Measurements from ENCODE around the gene LRRN4CL. TPM values are rescaled to one million over a fixed set of nuclear protein-coding genes. Genes with fewer than 3 reads are reported as not detected.
"Not testable (repeated sequence)": the region's sequence is repeated elsewhere in the genome, so short reads cannot be mapped to it uniquely, and the experiment has no call there.

The LRRN4CL gene
- total RNA-seq, 1 experiment from 2014 or later: 0.42 TPM

GRCh38 chr11:62676698-62677097, 12.6 kb downstream of the LRRN4CL start:
- H3K4me3 Mint-ChIP-seq (ENCODE audit: unreplicated experiment): peak overlapping the region; percentile 72

DNA sequence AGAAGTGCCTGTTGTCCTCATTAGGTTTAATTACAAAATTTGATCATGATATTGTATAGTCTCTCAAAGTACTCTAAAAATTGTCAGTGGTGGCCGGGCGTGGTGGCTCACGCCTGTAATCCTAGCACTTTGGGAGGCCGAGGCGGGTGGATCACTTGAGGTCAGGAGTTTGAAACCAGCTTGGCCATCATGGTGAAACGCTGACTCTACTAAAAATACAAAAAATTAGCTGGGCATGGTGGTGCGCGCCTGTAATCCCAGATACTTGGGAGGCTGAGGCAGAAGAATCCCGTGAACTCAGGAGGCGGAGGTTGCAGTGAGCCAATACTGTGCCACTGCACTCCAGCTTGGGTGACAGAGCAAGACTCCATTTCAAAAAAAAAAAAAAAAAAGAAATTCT, 13.9 kb downstream of the LRRN4CL start:
- BruUV-seq (replicated peaks); H3K27me3 Mint-ChIP-seq (ENCODE audit: insufficient read depth, unreplicated experiment); H3K27ac Mint-ChIP-seq (ENCODE audit: low read depth, unreplicated experiment); intact Hi-C loops (cut with micrococcal nuclease); DNase-seq (ENCODE audit: unreplicated experiment); H3K4me3 Mint-ChIP-seq (ENCODE audit: unreplicated experiment); H3K9me3 Mint-ChIP-seq (ENCODE audit: unreplicated experiment): not testable (repeated sequence)
- ChIA-PET POLR2A (interaction anchor here (1.2 to 7.1 kb wide), 4 partner anchors 7 to 84 kb away, joined by 3 to 132 read pairs (median 29); partner anchors contain the start of genes B3GAT3, C11orf98, CSKMT and INTS5), CTCF (interaction anchor here (0.6 to 0.7 kb wide), 2 partner anchors 281 to 299 kb away, joined by 4 read pairs; no protein-coding TSS in a partner anchor)
- H3K36me3 Mint-ChIP-seq (ENCODE audit: insufficient read depth, unreplicated experiment): peaks cover 61% of the 10 kb centered on the region
- peaks cover 15% of the 10 kb centered on the region for H3K4me1 Mint-ChIP-seq (ENCODE audit: insufficient read depth, unreplicated experiment)

More at GRCh38 chr11:62676698-62677097, 12.6 kb downstream of the LRRN4CL start:
- ChIA-PET CTCF (interaction anchor here (0.5 to 2.2 kb wide), 6 partner anchors 9 to 1490 kb away, joined by 3 to 8 read pairs (median 4); no protein-coding TSS in a partner anchor), POLR2A (interaction anchor here (0.7 to 7.1 kb wide), 10 partner anchors 8 to 181 kb away, joined by 3 to 132 read pairs (median 6); partner anchors contain the start of genes C11orf98, CSKMT, HNRNPUL2 and INTS5)
- no peak for DNase-seq (ENCODE audit: unreplicated experiment)
- Mint-ChIP-seq H3K36me3 (ENCODE audit: insufficient read depth, unreplicated experiment) (peaks cover 57% of the 10 kb centered on the region), H3K27ac (ENCODE audit: low read depth, unreplicated experiment) (peak overlapping the region; percentile 94), H3K4me1 (ENCODE audit: insufficient read depth, unreplicated experiment) (peaks cover 22% of the 10 kb centered on the region), H3K9me3 (ENCODE audit: unreplicated experiment) (no peaks in the 10 kb centered on the region), H3K27me3 (ENCODE audit: insufficient read depth, unreplicated experiment) (no peaks in the 10 kb centered on the region)
- no TSS peak for BruUV-seq (replicated peaks)
- intact Hi-C loops (cut with micrococcal nuclease): no loop called here
- TF ChIP-seq, protein P1, sequence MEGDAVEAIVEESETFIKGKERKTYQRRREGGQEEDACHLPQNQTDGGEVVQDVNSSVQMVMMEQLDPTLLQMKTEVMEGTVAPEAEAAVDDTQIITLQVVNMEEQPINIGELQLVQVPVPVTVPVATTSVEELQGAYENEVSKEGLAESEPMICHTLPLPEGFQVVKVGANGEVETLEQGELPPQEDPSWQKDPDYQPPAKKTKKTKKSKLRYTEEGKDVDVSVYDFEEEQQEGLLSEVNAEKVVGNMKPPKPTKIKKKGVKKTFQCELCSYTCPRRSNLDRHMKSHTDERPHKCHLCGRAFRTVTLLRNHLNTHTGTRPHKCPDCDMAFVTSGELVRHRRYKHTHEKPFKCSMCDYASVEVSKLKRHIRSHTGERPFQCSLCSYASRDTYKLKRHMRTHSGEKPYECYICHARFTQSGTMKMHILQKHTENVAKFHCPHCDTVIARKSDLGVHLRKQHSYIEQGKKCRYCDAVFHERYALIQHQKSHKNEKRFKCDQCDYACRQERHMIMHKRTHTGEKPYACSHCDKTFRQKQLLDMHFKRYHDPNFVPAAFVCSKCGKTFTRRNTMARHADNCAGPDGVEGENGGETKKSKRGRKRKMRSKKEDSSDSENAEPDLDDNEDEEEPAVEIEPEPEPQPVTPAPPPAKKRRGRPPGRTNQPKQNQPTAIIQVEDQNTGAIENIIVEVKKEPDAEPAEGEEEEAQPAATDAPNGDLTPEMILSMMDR (IDR thresholded peaks at IDR 0.05; ENCODE audit: unreplicated experiment): no peak

- CTCF ChIA-PET: interaction anchor here (0.6 to 1.6 kb wide), 7 partner anchors 10 to 185 kb away, joined by 3 to 5 read pairs (median 4); no protein-coding TSS in a partner anchor
- BruUV-seq (replicated peaks): no TSS peak
- POLR2A ChIA-PET: interaction anchor here (0.7 to 10.6 kb wide), 14 partner anchors 8 to 120 kb away, joined by 3 to 182 read pairs (median 26); partner anchors contain the start of genes B3GAT3, C11orf98, CSKMT and GANAB
- Mint-ChIP-seq H3K27ac (ENCODE audit: low read depth, unreplicated experiment) (peak overlapping the region; percentile 95), H3K27me3 (ENCODE audit: insufficient read depth, unreplicated experiment) (no peaks in the 10 kb centered on the region), H3K9me3 (ENCODE audit: unreplicated experiment) (no peaks in the 10 kb centered on the region), H3K4me3 (ENCODE audit: unreplicated experiment) (peak overlapping the region; percentile 95), H3K4me1 (ENCODE audit: insufficient read depth, unreplicated experiment) (peaks cover 20% of the 10 kb centered on the region), H3K36me3 (ENCODE audit: insufficient read depth, unreplicated experiment) (peaks cover 71% of the 10 kb centered on the region)
- no peak for DNase-seq (ENCODE audit: unreplicated experiment)
- TF ChIP-seq, protein P1 (IDR thresholded peaks at IDR 0.05; ENCODE audit: unreplicated experiment): no peak
- intact Hi-C loops (cut with micrococcal nuclease): loop anchor here (5.0 kb wide), 1 partner anchor 81 kb away; the partner anchor contains the start of gene TUT1
These were observed 16.2 kb downstream of the LRRN4CL start for GRCh38 chr11:62673196-62673525.

- Mint-ChIP-seq H3K4me3 (ENCODE audit: unreplicated experiment) (peak within 1 kb of the TSS; percentile 95), H3K36me3 (ENCODE audit: insufficient read depth, unreplicated experiment) (peaks cover 72% of the 10 kb centered on the region), H3K27me3 (ENCODE audit: insufficient read depth, unreplicated experiment) (no peaks in the 10 kb centered on the region), H3K9me3 (ENCODE audit: unreplicated experiment) (no peaks in the 10 kb centered on the region), H3K4me1 (ENCODE audit: insufficient read depth, unreplicated experiment) (peaks cover 6% of the 10 kb centered on the region), H3K27ac (ENCODE audit: low read depth, unreplicated experiment) (peak within 1 kb of the TSS; percentile 95)
- intact Hi-C loops (cut with micrococcal nuclease): loop anchor here (5.0 kb wide), 1 partner anchor 79 kb away; the partner anchor contains the start of gene TUT1
- peak; percentile 85 for DNase-seq (ENCODE audit: unreplicated experiment)
- BruUV-seq (replicated peaks): TSS peak; percentile 22
- TF ChIP-seq, protein P1 (IDR thresholded peaks at IDR 0.05; ENCODE audit: unreplicated experiment): no peak
- CTCF ChIA-PET: interaction anchor here (0.5 to 1.5 kb wide), 5 partner anchors 9 to 116 kb away, joined by 3 to 11 read pairs (median 3); no protein-coding TSS in a partner anchor
- POLR2A ChIA-PET: interaction anchor here (0.5 to 10.6 kb wide), 44 partner anchors 7 to 548 kb away, joined by 3 to 182 read pairs (median 8); partner anchors contain the start of genes B3GAT3, GANAB, GNG3 and HNRNPUL2
These were observed 17.5 kb downstream of the LRRN4CL start, which contains the start of the genes LBHD1 and UQCC3 for GRCh38 chr11:62671608-62672389. Gene LBHD1 (minus strand): TSS chr11:62672267. CDS start chr11:62670031, 2,236 bp downstream. Gene UQCC3 (plus strand): TSS chr11:62671673. CDS start chr11:62671746, 73 bp downstream.

Measured in MCF 10A (cell line).